GM21737 (cell line): ENCODE results near the gene TCTN3.
"Not testable (repeated sequence)": the region's sequence is repeated elsewhere in the genome, so short reads cannot be mapped to it uniquely, and the experiment has no call there.

Experiments used
- ATAC-seq: cut with Tn5 transposase; IDR thresholded peaks from one replicate; pipeline ENCODE4 v1.9.1; 2021; ENCODE audit warnings: mild to moderate bottlenecking, moderate library complexity; ENCODE audit not compliant: unreplicated experiment

The TCTN3 gene

GRCh38 chr10:95691281-95691680 lies 2.4 kb downstream of the TCTN3 start:
- no peak for ATAC-seq

- no peak for ATAC-seq
These were observed 5.1 kb downstream of the TCTN3 start for GRCh38 chr10:95688648-95689047.

GRCh38 chr10:95683966-95684365 lies 9.8 kb downstream of the TCTN3 start:
- ATAC-seq: no peak

GRCh38 chr10:95675403-95676116 lies 18.2 kb downstream of the TCTN3 start:
- ATAC-seq: no peak

- ATAC-seq: no peak
These were observed 19.1 kb downstream of the TCTN3 start for GRCh38 chr10:95674643-95675042.

- not testable (repeated sequence) for ATAC-seq
These were observed 21.1 kb downstream of the TCTN3 start for GRCh38 chr10:95672641-95673040.

GRCh38 chr10:95664543-95664942 lies 29.2 kb downstream of the TCTN3 start:
- no peak for ATAC-seq

GRCh38 chr10:95663496-95663895 lies 30.2 kb downstream of the TCTN3 start:
- ATAC-seq: no peak

- ATAC-seq: no peak
These were observed 31.9 kb downstream of the TCTN3 start for GRCh38 chr10:95661818-95662217.

GRCh38 chr10:95660283-95660682 lies 33.4 kb downstream of the TCTN3 start:
- ATAC-seq: no peak

GRCh38 chr10:95657250-95657649 lies 36.5 kb downstream of the TCTN3 start:
- no peak for ATAC-seq

- ATAC-seq: peak; percentile 93
These were observed 37.2 kb downstream of the TCTN3 start, which contains the start of gene ALDH18A1 for GRCh38 chr10:95656291-95657164. TSS of gene ALDH18A1 (minus strand) at chr10:95656711. CDS start at chr10:95653377, 3,334 bp downstream.

GRCh38 chr10:95655571-95656290 lies 38.0 kb downstream of the TCTN3 start:
- peak; percentile 6 for ATAC-seq

- no peak for ATAC-seq
These were observed 39.8 kb downstream of the TCTN3 start for GRCh38 chr10:95653895-95654294.

GRCh38 chr10:95651346-95652060 lies 42.2 kb downstream of the TCTN3 start:
- no peak for ATAC-seq

- no peak for ATAC-seq
These were observed 43.5 kb downstream of the TCTN3 start for GRCh38 chr10:95650232-95650631.

GRCh38 chr10:95648138-95648537 lies 45.6 kb downstream of the TCTN3 start:
- ATAC-seq: no peak

GRCh38 chr10:95646160-95646559 lies 47.6 kb downstream of the TCTN3 start:
- ATAC-seq: no peak

GRCh38 chr10:95644901-95645300 lies 48.8 kb downstream of the TCTN3 start:
- no peak for ATAC-seq

- ATAC-seq: no peak
These were observed 52.8 kb downstream of the TCTN3 start for GRCh38 chr10:95640891-95641315.

- no peak for ATAC-seq
These were observed 55.8 kb downstream of the TCTN3 start for GRCh38 chr10:95637911-95638310.
